PC-3 (cell line): ENCODE results near the gene PRKRA. TPM values are rescaled to one million over a fixed set of nuclear protein-coding genes. Genes with fewer than 3 reads are reported as not detected.
"Not testable (repeated sequence)": the region's sequence is repeated elsewhere in the genome, so short reads cannot be mapped to it uniquely, and the experiment has no call there.

Source experiments
- ATAC-seq: fragments of 200-7000 bp; cut with Tn5 transposase; 2 replicates; pipeline ENCODE4 v1.9.1; 2020; ENCODE audit warnings: mild to moderate bottlenecking, moderate library complexity
- BruUV-seq: library from RNA; stranded (reverse); fragments of 400-500 nt; replicated peaks from 2 replicates; lab custom pipeline; 2021; lab: Mats Ljungman, UMichigan
- CTCF ChIA-PET: fragments of 300-600 bp; sonication (Branson Sonifier 250); formaldehyde crosslinking; loops from one replicate; lab custom pipeline; 2022; ENCODE audit warnings: antibody characterized with exemption; lab: Charles Lee
- POLR2A ChIA-PET: fragments of 300-600 bp; sonication (Branson Sonifier 250); formaldehyde crosslinking; loops from one replicate; lab custom pipeline; 2022; ENCODE audit warnings: antibody characterized with exemption; ENCODE audit not compliant: unreplicated experiment; lab: Charles Lee
- DNase-seq: peaks from one replicate; pipeline ENCODE4 v3.0.0-alpha.2; 2015
- H2AFZ ChIP-seq: fragments of 300-600 bp; sonication (generic); 2 replicates; pipeline ENCODE4 v1.6.0; 2016; ENCODE audit warnings: antibody characterized with exemption, low read length
- H3F3A ChIP-seq: fragments of 300-600 bp; sonication (generic); one replicate; pipeline ENCODE4 v1.6.0; 2017; ENCODE audit warnings: antibody characterized with exemption, low read length, control low read depth, mild to moderate bottlenecking; ENCODE audit not compliant: unreplicated experiment
- H3K27ac ChIP-seq: fragments of 300-600 bp; sonication (generic); 2 replicates; pipeline ENCODE4 v1.5.1; 2016; ENCODE audit warnings: mild to moderate bottlenecking, low read length
- H3K27me3 ChIP-seq: fragments of 300-600 bp; sonication (generic); 2 replicates; pipeline ENCODE4 v1.6.1; 2016; ENCODE audit warnings: low read length, mixed read lengths
- H3K36me3 ChIP-seq: fragments of 300-600 bp; sonication (generic); 2 replicates; pipeline ENCODE4 v1.6.1; 2016; ENCODE audit warnings: low read depth, mixed run types, low read length, mixed read lengths
- H3K4me1 ChIP-seq: fragments of 300-600 bp; sonication (generic); 2 replicates; pipeline ENCODE4 v1.5.1; 2016; ENCODE audit warnings: low read length; ENCODE audit not compliant: insufficient read depth
- H3K4me2 ChIP-seq: fragments of 300-600 bp; sonication (generic); 2 replicates; pipeline ENCODE4 v1.6.0; 2016; ENCODE audit warnings: low read length
- H3K4me3 ChIP-seq: fragments of 300-600 bp; sonication (generic); 2 replicates; pipeline ENCODE4 v1.5.1; 2016; ENCODE audit warnings: mild to moderate bottlenecking, low read length, mixed read lengths
- H3K79me2 ChIP-seq: fragments of 300-600 bp; sonication (generic); 2 replicates; pipeline ENCODE4 v1.6.1; 2017; ENCODE audit warnings: low read length, mixed read lengths
- H3K9ac ChIP-seq: fragments of 300-600 bp; sonication (generic); 2 replicates; pipeline ENCODE4 v1.6.0; 2016; ENCODE audit warnings: mild to moderate bottlenecking, low read length
- H3K9me2 ChIP-seq: fragments of 300-600 bp; sonication (generic); replicated peaks from 2 replicates; pipeline ENCODE4 v1.6.1; 2016; ENCODE audit warnings: mixed run types, low read length, mixed read lengths
- H3K9me3 ChIP-seq: fragments of 300-600 bp; sonication (generic); 2 replicates; pipeline ENCODE4 v1.6.1; 2016; ENCODE audit warnings: low read length, mixed read lengths
- H4K20me1 ChIP-seq: fragments of 300-600 bp; sonication (generic); 2 replicates; pipeline ENCODE4 v1.6.1; 2016; ENCODE audit warnings: low read length, mixed read lengths
- EZH2 ChIP-seq: fragments of 300-600 bp; sonication (generic); IDR thresholded peaks from one replicate; pipeline ENCODE4 v1.6.1; 2017; ENCODE audit warnings: antibody characterized with exemption, mild to moderate bottlenecking, low read length; ENCODE audit not compliant: unreplicated experiment
- EZH2phosphoT487 ChIP-seq: fragments of 300-600 bp; sonication (generic); IDR thresholded peaks from 2 replicates; pipeline ENCODE4 v1.6.1; 2018; ENCODE audit warnings: mild to moderate bottlenecking, antibody characterized with exemption, low read length, borderline replicate concordance
- intact Hi-C: fragments of 100-400 bp; cut with micrococcal nuclease; formaldehyde crosslinking; loops from 2 replicates; pipeline ENCODE4 v1.9.0; 2023
- total RNA-seq: library from RNA; depleted of rRNA; stranded (reverse); fragments of >200 nt; gene quantifications from 2 replicates; pipeline ENCODE4 v1.2.3, GENCODE V29; 2014
- TF ChIP-seq, protein P1 (sequence below): fragments of 300-600 bp; sonication (generic); conservative IDR thresholded peaks from 2 replicates; pipeline ENCODE4 v1.5.1; 2017; ENCODE audit warnings: antibody characterized with exemption, low read depth, mild to moderate bottlenecking, low read length

Gene PRKRA
- total RNA-seq, 1 experiment from 2014 or later: 78.2 TPM

DNA sequence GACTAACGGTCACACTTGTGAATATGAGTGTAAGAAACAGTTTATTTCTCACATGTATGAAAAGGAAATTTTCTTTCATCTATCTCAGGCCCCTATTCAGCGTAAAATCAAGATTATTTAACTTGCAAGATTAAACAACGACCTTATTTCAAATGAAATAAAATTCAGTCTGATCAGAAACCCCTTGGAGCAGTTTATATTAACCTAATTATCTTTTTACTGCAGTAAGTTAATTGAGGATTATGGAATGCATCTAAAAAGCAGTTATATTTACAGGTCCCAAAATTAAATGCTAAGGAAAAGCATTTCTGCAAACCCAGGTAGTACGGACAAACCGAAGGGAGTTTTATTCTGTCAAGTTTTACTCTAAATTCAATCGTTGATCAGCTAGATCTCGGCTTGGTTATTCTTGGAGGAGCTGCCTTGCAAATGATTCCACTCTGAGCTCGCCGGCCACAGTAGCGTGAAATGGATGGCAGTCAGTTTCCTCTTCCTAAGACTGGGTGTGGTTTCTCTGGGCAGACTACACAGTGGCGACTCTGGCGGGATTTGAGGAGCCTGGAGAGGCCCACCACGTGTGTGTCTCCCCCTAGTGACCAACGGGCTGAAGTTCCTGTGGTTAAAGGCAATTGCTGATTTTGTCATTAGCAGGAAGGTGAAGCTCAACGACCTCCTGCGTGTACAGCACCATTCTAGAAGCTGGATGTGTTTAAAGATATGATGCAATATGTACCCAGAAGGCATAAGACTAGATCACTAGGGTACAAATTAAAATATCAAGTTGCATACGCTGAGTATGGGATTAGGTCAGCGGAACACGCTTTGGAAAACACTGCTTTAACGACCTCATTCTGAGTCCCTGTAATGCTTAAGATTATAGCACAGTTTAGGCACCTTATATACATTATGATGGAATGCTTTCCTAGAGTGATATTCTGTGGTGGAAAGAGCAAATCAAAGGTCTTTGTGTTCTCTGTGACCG is 36.4 kb downstream of the PRKRA start:
- Histone ChIP-seq H3K4me2 (peak overlapping the region; percentile 92), H3K27me3 (no peaks in the 10 kb centered on the region), H4K20me1 (no peaks in the 10 kb centered on the region), H3K9me3 (no peaks in the 10 kb centered on the region), H3K4me1 (peaks cover 6% of the 10 kb centered on the region; the same call in 1 of the 2 replicates), H3K4me3 (peak overlapping the region; percentile 70), H3K36me3 (no peaks in the 10 kb centered on the region), H3K9me2 (no peaks in the 10 kb centered on the region), H2AFZ (peak overlapping the region; percentile 82), H3K27ac (peak overlapping the region; percentile 71), H3F3A (no peaks in the 10 kb centered on the region), H3K9ac (peak overlapping the region; percentile 90), H3K79me2 (no peaks in the 10 kb centered on the region)
- ChIA-PET CTCF (interaction anchor here (0.5 to 1.6 kb wide), 13 partner anchors 9 to 304 kb away, joined by 3 to 9 read pairs (median 4); partner anchors contain the start of gene RBM45), POLR2A (interaction anchor here (0.6 to 0.7 kb wide), 4 partner anchors 37 to 497 kb away, joined by 3 to 4 read pairs (median 4); partner anchors contain the start of genes PJVK and PRKRA)
- ATAC-seq (peak; percentile 85), DNase-seq (peak; percentile 96)
- BruUV-seq: TSS peak; percentile 82
- intact Hi-C loops: loop anchor here (1.0 to 10.0 kb wide), 8 partner anchors 17 to 630 kb away; partner anchors contain the start of gene RBM45
- TF ChIP-seq, protein P1, sequence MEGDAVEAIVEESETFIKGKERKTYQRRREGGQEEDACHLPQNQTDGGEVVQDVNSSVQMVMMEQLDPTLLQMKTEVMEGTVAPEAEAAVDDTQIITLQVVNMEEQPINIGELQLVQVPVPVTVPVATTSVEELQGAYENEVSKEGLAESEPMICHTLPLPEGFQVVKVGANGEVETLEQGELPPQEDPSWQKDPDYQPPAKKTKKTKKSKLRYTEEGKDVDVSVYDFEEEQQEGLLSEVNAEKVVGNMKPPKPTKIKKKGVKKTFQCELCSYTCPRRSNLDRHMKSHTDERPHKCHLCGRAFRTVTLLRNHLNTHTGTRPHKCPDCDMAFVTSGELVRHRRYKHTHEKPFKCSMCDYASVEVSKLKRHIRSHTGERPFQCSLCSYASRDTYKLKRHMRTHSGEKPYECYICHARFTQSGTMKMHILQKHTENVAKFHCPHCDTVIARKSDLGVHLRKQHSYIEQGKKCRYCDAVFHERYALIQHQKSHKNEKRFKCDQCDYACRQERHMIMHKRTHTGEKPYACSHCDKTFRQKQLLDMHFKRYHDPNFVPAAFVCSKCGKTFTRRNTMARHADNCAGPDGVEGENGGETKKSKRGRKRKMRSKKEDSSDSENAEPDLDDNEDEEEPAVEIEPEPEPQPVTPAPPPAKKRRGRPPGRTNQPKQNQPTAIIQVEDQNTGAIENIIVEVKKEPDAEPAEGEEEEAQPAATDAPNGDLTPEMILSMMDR: peak; percentile 92
- TF ChIP-seq EZH2phosphoT487: no peak
- TF ChIP-seq EZH2: no peak

DNA sequence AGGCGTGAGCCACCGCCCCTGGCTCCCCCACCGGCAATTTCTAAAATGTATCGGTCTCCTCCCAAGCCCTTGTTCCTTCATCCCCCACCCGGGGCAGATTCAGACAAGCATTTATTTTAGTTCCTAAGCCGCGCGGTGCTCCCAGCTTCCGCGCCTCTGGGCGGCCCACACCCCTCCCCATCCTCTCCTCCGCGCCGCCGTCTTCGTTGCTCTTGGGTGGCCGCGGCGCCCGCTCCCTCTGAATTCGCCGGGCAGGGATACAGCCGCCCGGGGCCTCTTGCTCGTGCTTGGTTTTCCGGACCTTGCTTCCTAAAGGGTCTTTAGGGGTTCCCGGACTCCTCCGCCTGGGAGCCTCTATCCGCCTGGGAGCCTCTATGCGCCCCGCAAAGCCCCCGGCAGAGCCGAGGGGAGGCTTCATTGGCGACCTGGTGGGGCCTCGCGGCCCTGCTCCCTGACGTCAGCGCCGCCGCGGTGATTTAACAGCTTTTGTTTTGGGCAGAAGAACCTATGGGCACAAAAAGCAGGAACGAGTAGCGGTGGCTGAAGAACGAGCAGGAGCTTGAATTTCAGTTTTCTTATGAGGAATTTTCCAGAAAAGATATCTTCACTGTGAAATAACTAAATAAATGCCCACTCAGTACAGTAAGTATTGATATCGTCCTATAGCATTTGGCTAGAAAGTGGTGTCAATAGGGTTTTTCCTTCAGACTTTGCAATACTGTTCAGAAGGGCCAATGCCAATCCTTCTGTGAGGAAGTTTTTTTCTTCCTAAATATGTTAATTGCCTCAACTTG is 37.3 kb downstream of the PRKRA start:
- Histone ChIP-seq H3K4me1 (peaks cover 6% of the 10 kb centered on the region; the same call in 1 of the 2 replicates), H4K20me1 (no peaks in the 10 kb centered on the region), H3K79me2 (no peaks in the 10 kb centered on the region), H3F3A (no peaks in the 10 kb centered on the region), H3K9me3 (no peaks in the 10 kb centered on the region), H3K4me3 (peak overlapping the region; percentile 70), H3K9me2 (no peaks in the 10 kb centered on the region), H3K9ac (peak overlapping the region; percentile 90), H3K27me3 (no peaks in the 10 kb centered on the region), H3K4me2 (peak overlapping the region; percentile 92), H3K27ac (peak overlapping the region; percentile 71), H3K36me3 (no peaks in the 10 kb centered on the region), H2AFZ (peak overlapping the region; percentile 82)
- intact Hi-C loops: loop anchor here (1.0 to 10.0 kb wide), 8 partner anchors 16 to 629 kb away; partner anchors contain the start of gene RBM45
- BruUV-seq: TSS peak; percentile 88
- CTCF ChIA-PET: interaction anchor here (0.6 to 1.6 kb wide), 8 partner anchors 9 to 303 kb away, joined by 3 to 9 read pairs (median 4); partner anchors contain the start of genes PJVK, PRKRA and RBM45
- no peak for TF ChIP-seq EZH2phosphoT487
- ATAC-seq (peak; percentile 73), DNase-seq (peak; percentile 71)
- POLR2A ChIA-PET: interaction anchor here (0.6 to 1.0 kb wide), 3 partner anchors 17 to 498 kb away, joined by 3 to 4 read pairs (median 4); no protein-coding TSS in a partner anchor

DNA sequence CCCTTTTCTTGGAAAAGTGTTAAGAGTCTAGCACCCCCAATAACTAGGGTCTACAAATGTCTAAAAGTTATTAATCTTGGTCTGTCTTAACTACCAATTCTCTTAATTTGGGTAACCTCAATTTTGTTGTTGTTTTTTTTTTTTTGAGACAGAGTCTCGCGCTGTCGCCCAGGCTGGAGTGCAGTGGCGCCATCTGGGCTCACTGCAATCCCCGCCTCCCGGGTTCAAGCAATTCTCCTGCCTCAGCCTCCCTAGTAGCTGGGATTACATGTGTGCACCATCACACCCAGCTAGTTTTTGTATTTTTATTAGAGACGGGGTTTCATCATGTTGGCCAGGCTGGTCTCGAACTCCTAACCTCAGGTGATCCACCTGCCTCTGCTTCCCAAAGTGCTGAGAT is 38.5 kb downstream of the PRKRA start:
- H3K27ac ChIP-seq, H3K79me2 ChIP-seq, H3K9ac ChIP-seq, H3K36me3 ChIP-seq, BruUV-seq, H2AFZ ChIP-seq, H3K27me3 ChIP-seq, CTCF ChIA-PET, H3K4me3 ChIP-seq, H3K4me1 ChIP-seq, H3K9me2 ChIP-seq, ATAC-seq, H3K9me3 ChIP-seq, H3F3A ChIP-seq, DNase-seq, H4K20me1 ChIP-seq: not testable (repeated sequence)
- POLR2A ChIA-PET: interaction anchor here (0.7 kb wide), 1 partner anchor 8 kb away, joined by 3 read pairs; no protein-coding TSS in a partner anchor
- peak overlapping the region; percentile 92; the same call in 1 of the 2 replicates for H3K4me2 ChIP-seq
- intact Hi-C loops: loop anchor here (2.0 to 10.0 kb wide), 3 partner anchors 132 to 628 kb away; no protein-coding TSS in a partner anchor
